ENCODE measurements around the gene SLC6A7.
"Not testable (repeated sequence)": the region's sequence is repeated elsewhere in the genome, so short reads cannot be mapped to it uniquely, and the experiment has no call there.

SLC6A7 gene

DNA sequence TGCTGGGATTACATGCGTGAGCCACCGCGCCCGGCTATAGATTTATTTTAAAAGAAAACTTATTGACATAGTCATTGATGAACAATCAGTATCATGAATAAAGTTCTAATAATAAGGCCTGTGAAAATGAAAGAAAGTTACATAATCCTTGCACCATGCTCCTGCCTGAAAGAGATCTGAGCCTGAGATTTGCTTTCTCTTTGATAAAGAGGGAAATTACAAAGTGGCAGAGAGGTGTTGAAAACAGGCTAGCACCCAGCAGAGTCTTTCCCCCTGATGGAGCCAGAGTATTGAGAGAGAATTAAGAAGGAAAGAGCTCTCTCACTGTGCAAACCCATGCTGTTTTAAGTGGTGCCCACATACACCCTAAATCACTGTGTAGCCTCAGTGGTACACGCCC lies 37.2 kb downstream of the SLC6A7 start:
- H3K9ac ChIP-seq (ENCODE audit: low read length), result no peak overlapping the region
- no peaks in the 10 kb centered on the region for H4K20me1 ChIP-seq (ENCODE audit: insufficient read depth, low read length)
- no peaks in the 10 kb centered on the region for H3K4me1 ChIP-seq (ENCODE audit: low read length)
- no peaks in the 10 kb centered on the region for H3K27me3 ChIP-seq (ENCODE audit: low read depth, low read length)
- H2AFZ ChIP-seq (ENCODE audit: low read depth, low read length), result no peak overlapping the region
- H3K79me2 ChIP-seq (ENCODE audit: low read length), result no peaks in the 10 kb centered on the region
- H3K9me3 ChIP-seq (ENCODE audit: insufficient read depth, low read length), result no peaks in the 10 kb centered on the region
- TF ChIP-seq EZH2phosphoT487 (IDR thresholded peaks at IDR 0.05; ENCODE audit: low read depth) (no peak), CTCF (IDR thresholded peaks at IDR 0.05; ENCODE audit: low read depth, low read length) (no peak)
- H3K27ac ChIP-seq (ENCODE audit: low read length), result no peak overlapping the region
- no peaks in the 10 kb centered on the region for H3K36me3 ChIP-seq (replicated peaks; ENCODE audit: low read depth, low read length)
- no peak overlapping the region for H3K4me3 ChIP-seq (ENCODE audit: low read length)
- no peak overlapping the region for H3K4me2 ChIP-seq (ENCODE audit: low read length)

- H3K9me3 ChIP-seq (ENCODE audit: insufficient read depth, low read length), result no peaks in the 10 kb centered on the region
- H3K79me2 ChIP-seq (ENCODE audit: low read length), result no peaks in the 10 kb centered on the region
- H3K4me2 ChIP-seq (ENCODE audit: low read length), result no peak overlapping the region
- H3K4me3 ChIP-seq (ENCODE audit: low read length), result no peak overlapping the region
- no peak overlapping the region for H2AFZ ChIP-seq (ENCODE audit: low read depth, low read length)
- H4K20me1 ChIP-seq (ENCODE audit: insufficient read depth, low read length), result no peaks in the 10 kb centered on the region
- TF ChIP-seq CTCF (IDR thresholded peaks at IDR 0.05; ENCODE audit: low read depth, low read length) (no peak), EZH2phosphoT487 (IDR thresholded peaks at IDR 0.05; ENCODE audit: low read depth) (no peak)
- no peak overlapping the region for H3K9ac ChIP-seq (ENCODE audit: low read length)
- H3K4me1 ChIP-seq (ENCODE audit: low read length), result no peaks in the 10 kb centered on the region
- H3K36me3 ChIP-seq (replicated peaks; ENCODE audit: low read depth, low read length), result no peaks in the 10 kb centered on the region
- no peak overlapping the region for H3K27ac ChIP-seq (ENCODE audit: low read length)
- no peaks in the 10 kb centered on the region for H3K27me3 ChIP-seq (ENCODE audit: low read depth, low read length)
Measured at GRCh38 chr5:150227606-150228273, 37.9 kb downstream of the SLC6A7 start.

DNA sequence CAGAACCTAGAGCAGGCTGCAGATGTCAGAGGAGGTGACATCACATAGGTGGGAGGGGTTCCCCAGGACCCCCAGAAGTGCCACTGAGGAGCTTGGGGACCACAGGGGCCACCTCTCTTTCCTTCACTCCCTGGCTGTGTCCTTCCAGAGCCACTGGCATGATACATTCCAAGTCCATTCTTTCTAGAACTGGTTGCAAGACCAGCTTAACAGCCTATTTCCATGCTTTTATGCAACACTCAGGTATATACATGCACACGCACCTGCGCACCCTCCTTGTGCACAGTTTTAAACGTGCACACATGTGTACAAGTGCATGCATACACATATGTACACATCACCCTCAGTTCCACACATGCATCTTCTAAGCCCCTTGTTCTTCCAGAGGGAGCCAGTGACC lies 39.7 kb downstream of the SLC6A7 start:
- TF ChIP-seq EZH2phosphoT487 (IDR thresholded peaks at IDR 0.05; ENCODE audit: low read depth) (no peak), CTCF (IDR thresholded peaks at IDR 0.05; ENCODE audit: low read depth, low read length) (no peak)
- no peak overlapping the region for H2AFZ ChIP-seq (ENCODE audit: low read depth, low read length)

DNA sequence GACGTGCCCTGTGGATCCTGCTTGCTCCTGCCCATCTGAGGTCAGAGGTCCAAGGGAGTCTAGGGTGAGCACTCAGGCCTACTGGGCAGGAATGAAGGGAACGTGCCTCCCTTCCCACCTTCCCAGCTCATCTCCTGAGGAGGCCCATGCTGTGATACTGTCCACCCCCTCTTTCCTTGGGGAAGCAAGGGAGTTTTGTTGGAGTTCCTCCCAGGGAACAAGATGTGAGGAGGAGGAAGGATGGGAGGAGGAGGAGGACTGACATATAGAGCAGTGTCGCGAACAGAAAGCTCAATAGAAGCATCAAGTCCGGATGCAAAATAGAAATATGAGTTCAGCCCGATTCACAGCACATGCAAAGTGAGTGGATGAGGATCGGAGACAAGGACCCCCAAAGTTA lies 41.0 kb downstream of the SLC6A7 start:
- no peak for TF ChIP-seq EZH2phosphoT487 (IDR thresholded peaks at IDR 0.05; ENCODE audit: low read depth)
- TF ChIP-seq CTCF (IDR thresholded peaks at IDR 0.05; ENCODE audit: low read depth, low read length), result no peak
- H3K4me3 ChIP-seq (ENCODE audit: low read length), result no peak overlapping the region

More for the DNA sequence above, 39.7 kb downstream of the SLC6A7 start:
- no peak overlapping the region for H3K9ac ChIP-seq (ENCODE audit: low read length)
- no peaks in the 10 kb centered on the region for H3K9me3 ChIP-seq (ENCODE audit: insufficient read depth, low read length)
- no peak overlapping the region for H3K4me3 ChIP-seq (ENCODE audit: low read length)
- H3K36me3 ChIP-seq (replicated peaks; ENCODE audit: low read depth, low read length), result no peaks in the 10 kb centered on the region
- H3K4me2 ChIP-seq (ENCODE audit: low read length), result no peak overlapping the region
- H3K27ac ChIP-seq (ENCODE audit: low read length), result no peak overlapping the region
- H4K20me1 ChIP-seq (ENCODE audit: insufficient read depth, low read length), result no peaks in the 10 kb centered on the region
- H3K4me1 ChIP-seq (ENCODE audit: low read length), result peaks cover 2% of the 10 kb centered on the region
- H3K79me2 ChIP-seq (ENCODE audit: low read length), result no peaks in the 10 kb centered on the region
- no peaks in the 10 kb centered on the region for H3K27me3 ChIP-seq (ENCODE audit: low read depth, low read length)

GRCh38 chr5:150233706-150234105 lies 43.8 kb downstream of the SLC6A7 start:
- H3K27me3 ChIP-seq (ENCODE audit: low read depth, low read length); H3K4me2 ChIP-seq (ENCODE audit: low read length); H3K27ac ChIP-seq (ENCODE audit: low read length); H3K36me3 ChIP-seq (replicated peaks; ENCODE audit: low read depth, low read length); H3K4me3 ChIP-seq (ENCODE audit: low read length); H2AFZ ChIP-seq (ENCODE audit: low read depth, low read length); H4K20me1 ChIP-seq (ENCODE audit: insufficient read depth, low read length); H3K9ac ChIP-seq (ENCODE audit: low read length); H3K9me3 ChIP-seq (ENCODE audit: insufficient read depth, low read length); H3K79me2 ChIP-seq (ENCODE audit: low read length); H3K4me1 ChIP-seq (ENCODE audit: low read length): not testable (repeated sequence)

More for the DNA sequence above, 41.0 kb downstream of the SLC6A7 start:
- Histone ChIP-seq H3K4me1 (ENCODE audit: low read length) (peaks cover 7% of the 10 kb centered on the region), H3K79me2 (ENCODE audit: low read length) (no peaks in the 10 kb centered on the region), H3K9me3 (ENCODE audit: insufficient read depth, low read length) (no peaks in the 10 kb centered on the region), H3K27me3 (ENCODE audit: low read depth, low read length) (no peaks in the 10 kb centered on the region), H3K9ac (ENCODE audit: low read length) (no peak overlapping the region), H3K36me3 (replicated peaks; ENCODE audit: low read depth, low read length) (no peaks in the 10 kb centered on the region), H2AFZ (ENCODE audit: low read depth, low read length) (no peak overlapping the region), H4K20me1 (ENCODE audit: insufficient read depth, low read length) (no peaks in the 10 kb centered on the region), H3K4me2 (ENCODE audit: low read length) (no peak overlapping the region), H3K27ac (ENCODE audit: low read length) (no peak overlapping the region)
